Mesendoderm (in vitro differentiated cells): ENCODE measurements around the gene TEAD1.
A peak's percentile ranks its signal among the peaks of the same experiment; 100 is the strongest.

Experiments
- DNase-seq: peaks from one replicate; pipeline ENCODE4 v3.0.0; 2013
- H2AK5ac ChIP-seq: 2 replicates; pipeline ENCODE4 v1.6.1; 2013; ENCODE audit warnings: low read length, inconsistent platforms
- H2BK120ac ChIP-seq: 2 replicates; pipeline ENCODE4 v1.6.1; 2013; ENCODE audit warnings: low read depth, mild to moderate bottlenecking, low read length, moderate library complexity, mixed read lengths
- H2BK15ac ChIP-seq: replicated peaks from 2 replicates; pipeline ENCODE4 v1.6.1; 2013; ENCODE audit warnings: low read depth, mild to moderate bottlenecking, moderate library complexity
- H2BK5ac ChIP-seq: 2 replicates; pipeline ENCODE4 v1.6.1; 2013; ENCODE audit warnings: low read length, inconsistent platforms
- H3K18ac ChIP-seq: 2 replicates; pipeline ENCODE4 v1.6.1; 2013; ENCODE audit warnings: mild to moderate bottlenecking, low read length, mixed read lengths
- H3K23ac ChIP-seq: one replicate; pipeline ENCODE4 v1.6.1; 2013; ENCODE audit warnings: low read length
- H3K27ac ChIP-seq: 2 replicates; pipeline ENCODE4 v1.5.1; 2013; ENCODE audit warnings: low read depth, mild to moderate bottlenecking, inconsistent platforms, low read length, moderate library complexity
- H3K27me3 ChIP-seq: 2 replicates; pipeline ENCODE4 v1.6.1; 2013; ENCODE audit warnings: low read length, control low read depth, mild to moderate bottlenecking, inconsistent platforms; ENCODE audit not compliant: insufficient read depth, poor library complexity
- H3K36me3 ChIP-seq: 2 replicates; pipeline ENCODE4 v1.6.1; 2013; ENCODE audit warnings: low read length, inconsistent platforms; ENCODE audit not compliant: control insufficient read depth, insufficient read depth
- H3K4ac ChIP-seq: one replicate; pipeline ENCODE4 v1.6.1; 2013; ENCODE audit warnings: low read depth, mild to moderate bottlenecking, low read length, moderate library complexity
- H3K4me1 ChIP-seq: 2 replicates; pipeline ENCODE4 v1.6.1; 2013; ENCODE audit warnings: low read depth, low read length, inconsistent platforms; ENCODE audit not compliant: control insufficient read depth
- H3K4me2 ChIP-seq: 2 replicates; pipeline ENCODE4 v1.6.1; 2013; ENCODE audit warnings: low read length
- H3K4me3 ChIP-seq: 2 replicates; pipeline ENCODE4 v1.5.1; 2013; ENCODE audit warnings: mild to moderate bottlenecking, low read length
- H3K56ac ChIP-seq: one replicate; pipeline ENCODE4 v1.6.1; 2013; ENCODE audit warnings: low read length
- H3K79me1 ChIP-seq: 2 replicates; pipeline ENCODE4 v1.6.1; 2013; ENCODE audit warnings: low read length, inconsistent platforms
- H3K79me2 ChIP-seq: 2 replicates; pipeline ENCODE4 v1.6.1; 2013; ENCODE audit warnings: mild to moderate bottlenecking, low read length; ENCODE audit not compliant: control insufficient read depth, insufficient read depth
- H3K9ac ChIP-seq: 2 replicates; pipeline ENCODE4 v1.6.1; 2013; ENCODE audit warnings: low read length, inconsistent platforms
- H4K5ac ChIP-seq: one replicate; pipeline ENCODE4 v1.6.1; 2013; ENCODE audit warnings: low read length
- H4K8ac ChIP-seq: one replicate; pipeline ENCODE4 v1.6.1; 2013; ENCODE audit warnings: low read depth, mild to moderate bottlenecking, control low read depth, low read length, moderate library complexity
- WGBS: extraction: QIAGEN DNeasy Blood & Tissue Kit; methylation state at CpG from one replicate; pipeline ENCODE4 v1.1.7; 2013; ENCODE audit warnings: low lambda C conversion rate, missing lambda C conversion rate; ENCODE audit not compliant: insufficient coverage; ENCODE audit errors: extremely low coverage; 5-methylcytosine and 5-hydroxymethylcytosine counted together

TEAD1 gene

DNA sequence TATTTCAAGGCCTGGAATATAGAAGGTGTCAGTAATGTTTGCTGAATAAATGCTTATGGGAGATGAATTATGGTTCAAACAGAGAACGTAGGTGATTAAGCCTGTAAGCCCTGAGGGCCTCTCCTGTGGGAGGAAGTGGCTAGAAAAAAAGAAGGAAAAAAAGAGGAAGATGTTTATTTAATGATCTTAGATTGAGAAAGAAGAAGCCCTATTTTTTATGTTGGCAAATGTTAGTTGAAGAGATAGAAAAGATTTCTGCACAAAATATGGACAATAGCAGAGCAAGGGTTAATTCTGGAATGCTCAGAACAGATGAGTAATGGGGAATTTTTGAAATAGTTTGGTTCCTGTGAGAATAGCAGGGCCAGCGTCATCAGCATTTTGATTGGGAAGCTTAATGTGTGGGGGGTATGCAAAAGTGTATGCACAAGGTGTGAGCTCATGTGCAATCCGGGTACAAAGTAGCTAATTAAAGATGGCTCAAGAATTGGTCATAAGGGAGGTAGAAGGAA lies 95.7 kb downstream of the TEAD1 start:
- H2AK5ac ChIP-seq, result no peak overlapping the region
- H3K4ac ChIP-seq, result no peak overlapping the region
- H2BK15ac ChIP-seq, result no peak overlapping the region
- no peak overlapping the region for H3K4me2 ChIP-seq
- no peak overlapping the region for H3K4me3 ChIP-seq
- peaks cover 48% of the 10 kb centered on the region for H3K79me1 ChIP-seq
- peaks cover 11% of the 10 kb centered on the region for H3K4me1 ChIP-seq
- H3K27ac ChIP-seq, result no peak overlapping the region
- peak; percentile 79 for DNase-seq
- no peak overlapping the region for H2BK120ac ChIP-seq
- H4K8ac ChIP-seq, result no peak overlapping the region
- no peak overlapping the region for H2BK5ac ChIP-seq
- H3K79me2 ChIP-seq, result peaks cover 80% of the 10 kb centered on the region
- no peak overlapping the region for H3K56ac ChIP-seq
- H3K18ac ChIP-seq, result no peak overlapping the region
- peaks cover 4% of the 10 kb centered on the region for H3K36me3 ChIP-seq
- WGBS, result no CpG with 5 or more reads among the region's 3 CpGs
- no peak overlapping the region for H3K23ac ChIP-seq
- no peak overlapping the region for H4K5ac ChIP-seq
- H3K9ac ChIP-seq, result no peak overlapping the region
- no peaks in the 10 kb centered on the region for H3K27me3 ChIP-seq

DNA sequence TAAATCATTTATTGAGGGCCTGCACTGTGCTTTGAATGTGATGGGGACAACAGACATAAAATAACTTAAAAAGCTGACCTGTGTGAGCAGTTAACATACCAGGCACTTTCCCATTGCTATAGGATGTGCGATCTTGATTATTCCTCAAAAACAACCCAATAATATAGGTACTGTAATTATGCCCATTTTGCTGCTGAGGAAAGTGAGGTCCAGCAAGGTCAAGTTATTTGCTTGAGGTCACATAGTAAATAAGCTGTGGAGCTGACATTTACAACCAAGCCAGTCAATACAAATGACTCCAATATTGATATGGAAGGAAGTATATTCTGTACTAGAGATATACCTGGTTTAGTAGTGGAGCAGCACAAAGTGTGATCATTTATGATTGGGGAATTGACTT lies 96.2 kb downstream of the TEAD1 start:
- Histone ChIP-seq H3K36me3 (peaks cover 1% of the 10 kb centered on the region), H3K27me3 (no peaks in the 10 kb centered on the region), H3K23ac (no peak overlapping the region), H3K4ac (no peak overlapping the region), H3K4me3 (no peak overlapping the region), H4K8ac (no peak overlapping the region), H2BK5ac (no peak overlapping the region), H2BK120ac (no peak overlapping the region), H3K56ac (no peak overlapping the region), H3K27ac (no peak overlapping the region), H2AK5ac (no peak overlapping the region), H3K9ac (no peak overlapping the region), H3K4me2 (no peak overlapping the region), H2BK15ac (no peak overlapping the region), H3K79me2 (peaks cover 80% of the 10 kb centered on the region), H3K79me1 (peaks cover 47% of the 10 kb centered on the region), H3K4me1 (peaks cover 11% of the 10 kb centered on the region), H4K5ac (no peak overlapping the region), H3K18ac (no peak overlapping the region)
- no CpG with 5 or more reads among the region's 1 CpG for WGBS
- no peak for DNase-seq

DNA sequence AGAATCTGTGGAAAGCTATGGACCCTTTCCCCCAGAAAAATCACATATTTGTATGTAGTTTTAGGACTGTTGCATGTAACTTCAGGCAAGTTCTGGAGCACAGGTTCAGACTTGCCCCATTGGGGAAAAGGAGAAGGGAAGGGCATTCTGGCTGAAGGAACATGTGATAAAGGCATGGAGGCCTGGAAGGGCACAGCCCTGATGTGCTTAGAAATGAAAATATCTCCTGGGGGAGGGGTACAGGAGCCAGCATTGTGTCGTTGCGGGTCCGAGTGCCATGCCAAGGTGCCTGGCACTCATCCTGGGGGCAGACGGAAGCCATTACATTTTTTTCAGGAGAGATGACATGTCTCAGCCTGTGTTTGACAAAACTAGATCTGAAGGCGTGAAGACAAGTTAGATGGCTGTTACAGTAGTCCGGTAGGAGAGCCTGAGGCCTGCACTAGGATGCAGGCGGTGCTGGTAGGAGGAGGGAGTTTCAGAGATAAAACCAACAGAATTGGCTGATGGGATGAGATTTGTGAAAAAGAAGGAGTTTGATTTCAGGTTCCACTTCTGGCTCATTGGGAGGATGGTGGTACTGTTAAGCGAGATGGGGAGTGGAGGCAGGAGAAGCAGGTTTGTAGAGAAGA lies 96.9 kb downstream of the TEAD1 start:
- no peak overlapping the region for H3K23ac ChIP-seq
- no peak for DNase-seq
- peaks cover 11% of the 10 kb centered on the region for H3K4me1 ChIP-seq
- H2BK5ac ChIP-seq, result no peak overlapping the region
- no peak overlapping the region for H2AK5ac ChIP-seq
- no peak overlapping the region for H2BK120ac ChIP-seq
- H3K18ac ChIP-seq, result no peak overlapping the region
- no peak overlapping the region for H3K4me2 ChIP-seq
- no peak overlapping the region for H3K9ac ChIP-seq
- no CpG with 5 or more reads among the region's 8 CpGs for WGBS
- no peak overlapping the region for H4K8ac ChIP-seq
- no peak overlapping the region for H3K27ac ChIP-seq
- no peak overlapping the region for H2BK15ac ChIP-seq
- H4K5ac ChIP-seq, result no peak overlapping the region
- H3K79me2 ChIP-seq, result peaks cover 81% of the 10 kb centered on the region
- no peaks in the 10 kb centered on the region for H3K27me3 ChIP-seq
- no peak overlapping the region for H3K56ac ChIP-seq
- no peaks in the 10 kb centered on the region for H3K36me3 ChIP-seq
- H3K79me1 ChIP-seq, result peaks cover 46% of the 10 kb centered on the region
- H3K4ac ChIP-seq, result no peak overlapping the region
- H3K4me3 ChIP-seq, result no peak overlapping the region

DNA sequence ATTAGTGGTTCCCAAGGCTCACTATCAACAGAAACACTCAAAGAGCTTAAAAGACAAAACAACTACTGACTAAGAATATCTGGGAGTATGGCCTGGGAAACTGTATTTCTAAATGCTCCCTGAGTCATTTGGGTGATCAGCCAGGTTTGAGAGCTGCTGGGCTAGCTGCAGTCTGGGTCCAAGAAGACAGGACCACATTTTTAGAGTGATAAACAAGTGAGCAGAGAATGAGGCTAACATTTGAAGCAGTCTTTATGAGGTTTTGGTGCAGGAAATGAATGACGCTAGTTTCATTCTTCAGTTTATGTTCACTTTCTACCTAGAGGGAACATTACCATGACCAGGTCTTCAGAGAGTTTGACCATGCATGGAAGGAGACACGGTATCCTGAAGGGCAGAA lies 97.7 kb downstream of the TEAD1 start:
- no peak overlapping the region for H3K4me2 ChIP-seq
- no peak overlapping the region for H4K8ac ChIP-seq
- no peak overlapping the region for H2AK5ac ChIP-seq
- no peak overlapping the region for H4K5ac ChIP-seq
- H3K18ac ChIP-seq, result no peak overlapping the region
- peaks cover 11% of the 10 kb centered on the region for H3K4me1 ChIP-seq
- H3K36me3 ChIP-seq, result no peaks in the 10 kb centered on the region
- H3K27ac ChIP-seq, result no peak overlapping the region
- no peak overlapping the region for H3K23ac ChIP-seq
- DNase-seq, result no peak
- peaks cover 79% of the 10 kb centered on the region for H3K79me2 ChIP-seq
- no peak overlapping the region for H2BK15ac ChIP-seq
- H2BK120ac ChIP-seq, result no peak overlapping the region
- no peak overlapping the region for H3K4me3 ChIP-seq
- no peak overlapping the region for H3K4ac ChIP-seq
- no peak overlapping the region for H3K9ac ChIP-seq
- no CpG with 5 or more reads among the region's 2 CpGs for WGBS
- H3K79me1 ChIP-seq, result peaks cover 43% of the 10 kb centered on the region
- no peak overlapping the region for H2BK5ac ChIP-seq
- H3K56ac ChIP-seq, result no peak overlapping the region
- H3K27me3 ChIP-seq, result no peaks in the 10 kb centered on the region

DNA sequence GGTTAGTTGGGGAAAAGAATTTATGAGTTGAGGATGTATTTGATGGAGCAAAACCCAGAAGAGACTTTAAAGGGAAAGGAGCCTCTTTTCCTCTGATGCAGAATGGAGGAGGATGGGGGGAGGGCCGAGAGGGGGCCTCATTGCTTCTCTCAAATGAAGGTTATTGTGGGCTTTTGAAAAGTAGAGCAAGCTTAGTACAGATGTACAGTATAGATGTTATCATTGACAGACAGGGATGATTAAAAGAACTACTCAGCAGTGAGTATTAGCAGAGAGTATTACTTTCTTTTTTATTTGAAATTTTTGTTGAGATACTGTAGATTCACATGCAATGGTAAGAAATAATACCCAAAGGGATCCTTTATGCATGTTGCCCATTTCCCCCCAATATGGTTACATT lies 98.1 kb downstream of the TEAD1 start:
- no peak overlapping the region for H2BK120ac ChIP-seq
- no peak overlapping the region for H3K27ac ChIP-seq
- H3K27me3 ChIP-seq, result no peaks in the 10 kb centered on the region
- no peak overlapping the region for H4K5ac ChIP-seq
- H3K9ac ChIP-seq, result no peak overlapping the region
- WGBS, result no CpG with 5 or more reads among the region's 1 CpG
- H3K4me2 ChIP-seq, result no peak overlapping the region
- peaks cover 43% of the 10 kb centered on the region for H3K79me1 ChIP-seq
- H3K36me3 ChIP-seq, result no peaks in the 10 kb centered on the region
- peaks cover 80% of the 10 kb centered on the region for H3K79me2 ChIP-seq
- no peak overlapping the region for H4K8ac ChIP-seq
- no peak overlapping the region for H3K4ac ChIP-seq
- H3K18ac ChIP-seq, result no peak overlapping the region
- no peak overlapping the region for H3K4me3 ChIP-seq
- no peak overlapping the region for H2BK5ac ChIP-seq
- no peak overlapping the region for H3K23ac ChIP-seq
- no peak overlapping the region for H2BK15ac ChIP-seq
- no peak for DNase-seq
- H2AK5ac ChIP-seq, result no peak overlapping the region
- H3K56ac ChIP-seq, result no peak overlapping the region
- peaks cover 11% of the 10 kb centered on the region for H3K4me1 ChIP-seq

- H3K27me3 ChIP-seq, result no peaks in the 10 kb centered on the region
- no peak overlapping the region for H3K23ac ChIP-seq
- no peak overlapping the region for H2BK15ac ChIP-seq
- no peak overlapping the region for H3K56ac ChIP-seq
- no peaks in the 10 kb centered on the region for H3K36me3 ChIP-seq
- H3K4me2 ChIP-seq, result no peak overlapping the region
- H4K5ac ChIP-seq, result no peak overlapping the region
- H3K79me1 ChIP-seq, result peaks cover 36% of the 10 kb centered on the region
- H4K8ac ChIP-seq, result no peak overlapping the region
- H3K27ac ChIP-seq, result no peak overlapping the region
- DNase-seq, result no peak
- H2BK120ac ChIP-seq, result no peak overlapping the region
- H3K4me3 ChIP-seq, result no peak overlapping the region
- H3K18ac ChIP-seq, result no peak overlapping the region
- H2AK5ac ChIP-seq, result no peak overlapping the region
- H2BK5ac ChIP-seq, result no peak overlapping the region
- H3K9ac ChIP-seq, result no peak overlapping the region
- peaks cover 76% of the 10 kb centered on the region for H3K79me2 ChIP-seq
- peaks cover 11% of the 10 kb centered on the region for H3K4me1 ChIP-seq
- H3K4ac ChIP-seq, result no peak overlapping the region
- WGBS, result no CpG with 5 or more reads among the region's 2 CpGs
Observed at GRCh38 chr11:12773591-12773990, 99.4 kb downstream of the TEAD1 start.
